GM23338 (cell line): ENCODE results near the gene CCBE1. TPM values are rescaled to one million over a fixed set of nuclear protein-coding genes. Genes with fewer than 3 reads are reported as not detected.

Experiments used
- CREB1 ChIP-seq: fragments of 250-450 bp; sonication (Bioruptor Pico); IDR thresholded peaks from 2 replicates; pipeline ENCODE4 v1.5.0; 2020; ENCODE audit warnings: low read depth, mild to moderate bottlenecking, moderate library complexity
- CTCF ChIP-seq, 2 experiments: fragments of 200-600 bp in 1 of 2; sonication (generic) in 1 of 2; conservative IDR thresholded peaks; 2 replicates each; pipeline versions ENCODE4 v1.5.1 to v1.6.1; 2016 to 2017; ENCODE audit warnings: antibody characterized with exemption in 2 of 2, low read depth in 2 of 2, mild to moderate bottlenecking in 2 of 2, moderate library complexity in 1 of 2
- EZH2 ChIP-seq: fragments of 200-600 bp; sonication (generic); IDR thresholded peaks from one replicate; pipeline ENCODE4 v1.8.0; 2017; ENCODE audit warnings: antibody characterized with exemption, mild to moderate bottlenecking, low read depth; ENCODE audit not compliant: unreplicated experiment
- JUNB ChIP-seq: IDR thresholded peaks from one replicate; pipeline ENCODE4 v1.6.1; 2016; ENCODE audit warnings: antibody characterized with exemption; ENCODE audit not compliant: unreplicated experiment
- NANOG ChIP-seq: IDR thresholded peaks from 2 replicates; pipeline ENCODE4 v1.6.1; 2016; ENCODE audit warnings: antibody characterized with exemption, borderline replicate concordance
- POLR2AphosphoS5 ChIP-seq: IDR thresholded peaks from 2 replicates; pipeline ENCODE4 v1.6.1; 2016; ENCODE audit warnings: antibody characterized with exemption, low read depth
- REST ChIP-seq: IDR thresholded peaks from one replicate; pipeline ENCODE4 v1.6.1; 2018; ENCODE audit warnings: antibody characterized with exemption; ENCODE audit not compliant: unreplicated experiment
- STAT1 ChIP-seq: IDR thresholded peaks from one replicate; pipeline ENCODE4 v1.6.1; 2016; ENCODE audit warnings: antibody characterized with exemption; ENCODE audit not compliant: unreplicated experiment
- ZNF114 ChIP-seq: fragments of 250-450 bp; sonication (Bioruptor Pico); IDR thresholded peaks from 2 replicates; pipeline ENCODE4 v1.5.0; 2020; ENCODE audit warnings: mild to moderate bottlenecking, moderate library complexity
- polyA plus RNA-seq: library from polyadenylated mRNA; unstranded; fragments of >200 nt; fragmentation: Nextera tagmentation; extraction: Ambion mirVana; gene quantifications from 2 replicates; pipeline ENCODE4 v1.2.1, GENCODE V29; 2016
- total RNA-seq: library from RNA; depleted of rRNA; stranded (reverse); fragments of >200 nt; shearing (Covaris generic); gene quantifications from 2 replicates; pipeline ENCODE4 v1.2.3, GENCODE V29; 2014
- TF ChIP-seq, protein P1 (sequence below): fragments of 250-450 bp; sonication (Bioruptor Pico); IDR thresholded peaks from 2 replicates; pipeline ENCODE4 v1.5.0; 2020; ENCODE audit warnings: mild to moderate bottlenecking, moderate library complexity
- TF ChIP-seq, protein P2 (sequence below): IDR thresholded peaks from 2 replicates; pipeline ENCODE4 v1.6.1; 2016; ENCODE audit warnings: antibody characterized with exemption

Gene CCBE1
- total and polyA plus RNA-seq, 2 experiments from 2014 or later = 2.1 to 2.6 TPM

DNA sequence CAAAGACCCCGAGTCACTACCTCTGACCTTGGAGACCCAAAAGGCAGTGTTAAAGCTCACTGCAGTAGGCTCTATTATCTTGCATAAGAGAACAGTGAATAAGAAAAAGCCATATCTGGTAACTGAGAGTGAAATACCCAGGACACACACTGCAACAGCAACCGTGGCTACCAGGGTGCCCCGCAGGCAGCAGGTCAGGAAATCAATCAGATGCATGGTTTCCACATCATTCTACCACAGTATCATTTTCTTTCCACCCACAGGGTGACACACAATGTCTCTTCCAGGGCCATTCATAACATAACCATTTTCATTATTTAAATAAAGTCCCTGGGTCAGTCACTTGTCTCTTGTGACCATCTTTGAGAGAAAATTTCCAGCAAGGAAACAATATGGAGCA, 131.3 kb downstream of the CCBE1 start (continued):
- TF ChIP-seq, protein P1, sequence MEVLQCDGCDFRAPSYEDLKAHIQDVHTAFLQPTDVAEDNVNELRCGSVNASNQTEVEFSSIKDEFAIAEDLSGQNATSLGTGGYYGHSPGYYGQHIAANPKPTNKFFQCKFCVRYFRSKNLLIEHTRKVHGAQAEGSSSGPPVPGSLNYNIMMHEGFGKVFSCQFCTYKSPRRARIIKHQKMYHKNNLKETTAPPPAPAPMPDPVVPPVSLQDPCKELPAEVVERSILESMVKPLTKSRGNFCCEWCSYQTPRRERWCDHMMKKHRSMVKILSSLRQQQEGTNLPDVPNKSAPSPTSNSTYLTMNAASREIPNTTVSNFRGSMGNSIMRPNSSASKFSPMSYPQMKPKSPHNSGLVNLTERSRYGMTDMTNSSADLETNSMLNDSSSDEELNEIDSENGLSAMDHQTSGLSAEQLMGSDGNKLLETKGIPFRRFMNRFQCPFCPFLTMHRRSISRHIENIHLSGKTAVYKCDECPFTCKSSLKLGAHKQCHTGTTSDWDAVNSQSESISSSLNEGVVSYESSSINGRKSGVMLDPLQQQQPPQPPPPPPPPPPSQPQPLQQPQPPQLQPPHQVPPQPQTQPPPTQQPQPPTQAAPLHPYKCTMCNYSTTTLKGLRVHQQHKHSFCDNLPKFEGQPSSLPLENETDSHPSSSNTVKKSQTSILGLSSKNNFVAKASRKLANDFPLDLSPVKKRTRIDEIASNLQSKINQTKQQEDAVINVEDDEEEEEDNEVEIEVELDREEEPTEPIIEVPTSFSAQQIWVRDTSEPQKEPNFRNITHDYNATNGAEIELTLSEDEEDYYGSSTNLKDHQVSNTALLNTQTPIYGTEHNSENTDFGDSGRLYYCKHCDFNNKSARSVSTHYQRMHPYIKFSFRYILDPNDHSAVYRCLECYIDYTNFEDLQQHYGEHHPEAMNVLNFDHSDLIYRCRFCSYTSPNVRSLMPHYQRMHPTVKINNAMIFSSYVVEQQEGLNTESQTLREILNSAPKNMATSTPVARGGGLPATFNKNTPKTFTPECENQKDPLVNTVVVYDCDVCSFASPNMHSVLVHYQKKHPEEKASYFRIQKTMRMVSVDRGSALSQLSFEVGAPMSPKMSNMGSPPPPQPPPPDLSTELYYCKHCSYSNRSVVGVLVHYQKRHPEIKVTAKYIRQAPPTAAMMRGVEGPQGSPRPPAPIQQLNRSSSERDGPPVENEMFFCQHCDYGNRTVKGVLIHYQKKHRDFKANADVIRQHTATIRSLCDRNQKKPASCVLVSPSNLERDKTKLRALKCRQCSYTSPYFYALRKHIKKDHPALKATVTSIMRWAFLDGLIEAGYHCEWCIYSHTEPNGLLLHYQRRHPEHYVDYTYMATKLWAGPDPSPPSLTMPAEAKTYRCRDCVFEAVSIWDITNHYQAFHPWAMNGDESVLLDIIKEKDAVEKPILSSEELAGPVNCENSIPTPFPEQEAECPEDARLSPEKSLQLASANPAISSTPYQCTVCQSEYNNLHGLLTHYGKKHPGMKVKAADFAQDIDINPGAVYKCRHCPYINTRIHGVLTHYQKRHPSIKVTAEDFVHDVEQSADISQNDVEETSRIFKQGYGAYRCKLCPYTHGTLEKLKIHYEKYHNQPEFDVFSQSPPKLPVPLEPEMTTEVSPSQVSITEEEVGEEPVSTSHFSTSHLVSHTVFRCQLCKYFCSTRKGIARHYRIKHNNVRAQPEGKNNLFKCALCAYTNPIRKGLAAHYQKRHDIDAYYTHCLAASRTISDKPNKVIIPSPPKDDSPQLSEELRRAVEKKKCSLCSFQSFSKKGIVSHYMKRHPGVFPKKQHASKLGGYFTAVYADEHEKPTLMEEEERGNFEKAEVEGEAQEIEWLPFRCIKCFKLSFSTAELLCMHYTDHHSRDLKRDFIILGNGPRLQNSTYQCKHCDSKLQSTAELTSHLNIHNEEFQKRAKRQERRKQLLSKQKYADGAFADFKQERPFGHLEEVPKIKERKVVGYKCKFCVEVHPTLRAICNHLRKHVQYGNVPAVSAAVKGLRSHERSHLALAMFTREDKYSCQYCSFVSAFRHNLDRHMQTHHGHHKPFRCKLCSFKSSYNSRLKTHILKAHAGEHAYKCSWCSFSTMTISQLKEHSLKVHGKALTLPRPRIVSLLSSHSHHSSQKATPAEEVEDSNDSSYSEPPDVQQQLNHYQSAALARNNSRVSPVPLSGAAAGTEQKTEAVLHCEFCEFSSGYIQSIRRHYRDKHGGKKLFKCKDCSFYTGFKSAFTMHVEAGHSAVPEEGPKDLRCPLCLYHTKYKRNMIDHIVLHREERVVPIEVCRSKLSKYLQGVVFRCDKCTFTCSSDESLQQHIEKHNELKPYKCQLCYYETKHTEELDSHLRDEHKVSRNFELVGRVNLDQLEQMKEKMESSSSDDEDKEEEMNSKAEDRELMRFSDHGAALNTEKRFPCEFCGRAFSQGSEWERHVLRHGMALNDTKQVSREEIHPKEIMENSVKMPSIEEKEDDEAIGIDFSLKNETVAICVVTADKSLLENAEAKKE (CRISPR knock-in tag) = no peak
- TF ChIP-seq CREB1 (CRISPR knock-in tag) (no peak), STAT1 (no peak), POLR2AphosphoS5 (no peak), ZNF114 (CRISPR knock-in tag) (no peak), EZH2 (no peak), REST (no peak), CTCF (conservative IDR thresholded peaks at IDR 0.05; ENCODE audit: low read depth in 2 of 2) (no peak), NANOG (no peak), JUNB (no peak)
- TF ChIP-seq, protein P2, sequence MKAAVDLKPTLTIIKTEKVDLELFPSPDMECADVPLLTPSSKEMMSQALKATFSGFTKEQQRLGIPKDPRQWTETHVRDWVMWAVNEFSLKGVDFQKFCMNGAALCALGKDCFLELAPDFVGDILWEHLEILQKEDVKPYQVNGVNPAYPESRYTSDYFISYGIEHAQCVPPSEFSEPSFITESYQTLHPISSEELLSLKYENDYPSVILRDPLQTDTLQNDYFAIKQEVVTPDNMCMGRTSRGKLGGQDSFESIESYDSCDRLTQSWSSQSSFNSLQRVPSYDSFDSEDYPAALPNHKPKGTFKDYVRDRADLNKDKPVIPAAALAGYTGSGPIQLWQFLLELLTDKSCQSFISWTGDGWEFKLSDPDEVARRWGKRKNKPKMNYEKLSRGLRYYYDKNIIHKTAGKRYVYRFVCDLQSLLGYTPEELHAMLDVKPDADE = no peak
